ENCODE data around the gene RCVRN. TPM values are rescaled to one million over a fixed set of nuclear protein-coding genes. Genes with fewer than 3 reads are reported as not detected.

RCVRN gene
- total and polyA plus RNA-seq, 2 of the 8 experiments (the other 6 are each of a cell fraction or from before 2014, with no cell fraction given), result not detected

DNA sequence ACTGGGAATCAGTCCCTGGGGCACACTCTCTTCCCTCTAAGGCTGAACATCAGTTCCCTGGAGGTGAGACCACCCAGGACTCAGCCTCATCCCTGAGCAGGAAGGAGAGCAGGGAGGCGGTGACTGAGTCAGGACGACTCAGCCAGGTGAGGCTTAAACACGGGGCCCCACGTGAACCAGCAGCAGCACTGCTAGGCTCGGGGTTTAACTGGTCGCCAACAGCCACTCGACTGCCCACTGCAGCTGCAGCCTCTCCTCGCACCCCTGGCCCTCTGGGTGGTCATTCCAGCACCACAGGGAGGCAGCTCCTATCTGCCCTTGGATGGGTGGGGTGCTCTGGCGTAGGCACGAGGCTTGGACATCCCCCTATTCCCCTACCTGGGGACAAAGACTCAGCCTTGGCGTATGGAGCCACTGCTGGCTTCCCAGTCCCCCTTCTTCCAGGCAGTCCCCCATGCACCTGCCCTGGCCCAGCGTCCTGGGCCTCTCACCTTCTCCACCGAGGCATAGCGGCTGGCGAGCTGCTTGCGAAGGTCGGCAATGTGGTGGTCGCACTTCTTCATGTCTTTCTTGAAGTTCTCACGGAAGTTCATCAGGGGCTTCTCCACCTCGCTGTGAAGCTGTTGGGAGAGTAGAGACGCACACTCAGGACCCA lies 21.2 kb upstream of the RCVRN start:
- ChIA-PET CTCF (ENCODE audit: partially characterized antibody) (interaction anchor here (0.7 to 8.4 kb wide), 18 partner anchors 8 to 690 kb away, joined by 3 to 130 read pairs (median 4); partner anchors contain the start of gene RCVRN), POLR2A (ENCODE audit: partially characterized antibody) (interaction anchor here (1.2 kb wide), 1 partner anchor 33 kb away, joined by 3 read pairs; no protein-coding TSS in a partner anchor)
- no peak overlapping the region for H3K23ac ChIP-seq (ENCODE audit: insufficient read length)
- H3K18ac ChIP-seq (ENCODE audit: extremely low read depth, low read length), result no peak overlapping the region
- no peaks in the 10 kb centered on the region for H3K79me2 ChIP-seq (ENCODE audit: control insufficient read depth in 1 of 2, insufficient read depth in 2 of 2, low read length in 2 of 2)
- no peak overlapping the region for H3K27ac ChIP-seq (ENCODE audit: low read depth, low read length)
- FAIRE-seq, result no peak
- H3K4ac ChIP-seq (replicated peaks; ENCODE audit: insufficient read length, low read depth, low read length), result no peak overlapping the region
- no peak overlapping the region for H2BK5ac ChIP-seq (ENCODE audit: low read depth, low read length)
- no peak overlapping the region for H2AFZ ChIP-seq (ENCODE audit: low read length)
- no peak overlapping the region for H2BK120ac ChIP-seq (replicated peaks; ENCODE audit: low read depth, low read length)
- TF ChIP-seq CREB1 (IDR thresholded peaks at IDR 0.05) (no peak), HDAC2 (IDR thresholded peaks at IDR 0.05; ENCODE audit: borderline replicate concordance in 1 of 2, low read depth in 2 of 2, low read length in 2 of 2) (no peak), TBP (IDR thresholded peaks at IDR 0.05; ENCODE audit: low read depth, low read length) (no peak), KDM5A (IDR thresholded peaks at IDR 0.05; ENCODE audit: low read length) (no peak), FOSL1 (IDR thresholded peaks at IDR 0.05; ENCODE audit: insufficient read depth, low read depth, low read length) (no peak), CTCF (IDR thresholded peaks at IDR 0.05; ENCODE audit: control extremely low read depth in 1 of 3, insufficient read depth in 1 of 3, low read depth in 1 of 3, low read length in 3 of 3) (no peak), SUZ12 (IDR thresholded peaks at IDR 0.05; ENCODE audit: low read length) (no peak), RAD21 (IDR thresholded peaks at IDR 0.05 in 1 of 2, conservative IDR thresholded peaks at IDR 0.05 in 1 of 2; ENCODE audit: low read depth in 2 of 2, low read length in 2 of 2) (no peak), SIX5 (IDR thresholded peaks at IDR 0.05; ENCODE audit: low read depth, low read length) (no peak)
- no peak overlapping the region for H3K56ac ChIP-seq (replicated peaks; ENCODE audit: insufficient read length, low read depth, low read length)
- no peak overlapping the region for H3K4me3 ChIP-seq (ENCODE audit: extremely low read depth in 1 of 4, insufficient read depth in 2 of 4, low read depth in 3 of 4, low read length in 4 of 4)
- H2BK15ac ChIP-seq (ENCODE audit: low read length), result no peak overlapping the region
- no peaks in the 10 kb centered on the region for H3K23me2 ChIP-seq (ENCODE audit: low read depth, low read length)
- no peaks in the 10 kb centered on the region for H4K20me1 ChIP-seq (replicated peaks in 1 of 2; ENCODE audit: control insufficient read depth in 1 of 2, insufficient read depth in 2 of 2, low read length in 2 of 2)
- no peaks in the 10 kb centered on the region for H3K27me3 ChIP-seq (replicated peaks in 1 of 4; ENCODE audit: control insufficient read depth in 3 of 4, extremely low read depth in 1 of 4, insufficient read depth in 3 of 4, low read length in 3 of 4)
- H3K14ac ChIP-seq (ENCODE audit: insufficient read length), result no peak overlapping the region
- no peak overlapping the region for H3K4me2 ChIP-seq (ENCODE audit: insufficient read depth in 1 of 2, low read depth in 2 of 2, low read length in 2 of 2)
- 91% methylated on average over 17 of the region's 21 CpGs; no CpG with 5 or more reads in 1 of the 2 experiments for WGBS, 2 experiments (ENCODE audit: extremely low coverage in 1 of 2, insufficient coverage in 1 of 2, insufficient read length in 1 of 2, insufficient replicate concordance in 2 of 2, low coverage in 1 of 2, low lambda C conversion rate in 2 of 2, missing lambda C conversion rate in 1 of 2)
- no peak overlapping the region for H3K9ac ChIP-seq (replicated peaks in 1 of 4; ENCODE audit: extremely low read depth in 1 of 4, low read depth in 3 of 4, low read length in 3 of 4)
- no peak for DNase-seq (ENCODE audit: low read depth in 1 of 2, low spot score in 2 of 2)
- no peaks in the 10 kb centered on the region for H3K79me1 ChIP-seq (ENCODE audit: low read depth, low read length)
- no peak overlapping the region for H4K91ac ChIP-seq (replicated peaks; ENCODE audit: insufficient read length, low read length)
- no peaks in the 10 kb centered on the region for H3K9me3 ChIP-seq (ENCODE audit: insufficient read depth in 2 of 2, low read depth in 1 of 2, low read length in 1 of 2)
- H2AK5ac ChIP-seq (ENCODE audit: low read depth, low read length), result no peak overlapping the region
- H2BK20ac ChIP-seq (ENCODE audit: low read length), result no peak overlapping the region
- H4K5ac ChIP-seq (ENCODE audit: insufficient read length, low read depth, low read length), result no peak overlapping the region
- H4K8ac ChIP-seq (ENCODE audit: extremely low read depth, insufficient read depth, low read length), result no peak overlapping the region; the same call in none of the 2 replicates
- H3K36me3 ChIP-seq (ENCODE audit: control insufficient read depth in 2 of 4, insufficient read depth in 4 of 4, low read length in 3 of 4), result no peaks in the 10 kb centered on the region
- H2BK12ac ChIP-seq (ENCODE audit: low read depth, low read length), result no peak overlapping the region
- H3K4me1 ChIP-seq (replicated peaks in 1 of 4; ENCODE audit: control insufficient read depth in 3 of 4, insufficient read depth in 4 of 4, low read length in 3 of 4), result peaks cover 0 to 4% (median 0%) of the 10 kb centered on the region in 4 experiments; a peak in 1 of 7 replicates

Measured in H1 (cell line).